MCF 10A (cell line): ENCODE measurements around the gene LRRC27. TPM values are rescaled to one million over a fixed set of nuclear protein-coding genes. Genes with fewer than 3 reads are reported as not detected.
"Not testable (repeated sequence)": the region's sequence is repeated elsewhere in the genome, so short reads cannot be mapped to it uniquely, and the experiment has no call there.

Experiments
- BruUV-seq: library from RNA; stranded (reverse); fragments of 400-500 nt; replicated peaks from 2 replicates; lab custom pipeline; 2021; lab: Mats Ljungman, UMichigan
- CTCF ChIA-PET: fragments of 300-600 bp; sonication (Branson Sonifier 250); formaldehyde crosslinking; extraction: SDS; loops from one replicate; lab custom pipeline; 2021; ENCODE audit warnings: antibody characterized with exemption, inconsistent platforms; lab: Yijun Ruan, JAX
- POLR2A ChIA-PET: fragments of 300-600, 350-650 bp; sonication (Branson Sonifier 250); formaldehyde crosslinking; extraction: SDS; loops from one replicate; lab custom pipeline; 2020; ENCODE audit warnings: antibody characterized with exemption, inconsistent platforms; lab: Yijun Ruan, JAX
- DNase-seq: peaks from one replicate; pipeline ENCODE4 v3.0.0-alpha.2; 2018; ENCODE audit not compliant: unreplicated experiment
- H3K27ac Mint-ChIP-seq: one replicate; pipeline ENCODE4 v1.8.0; 2022; ENCODE audit warnings: mild to moderate bottlenecking, low read depth, mixed read lengths; ENCODE audit not compliant: unreplicated experiment
- H3K27me3 Mint-ChIP-seq: one replicate; pipeline ENCODE4 v1.8.0; 2022; ENCODE audit warnings: mixed read lengths; ENCODE audit not compliant: insufficient read depth, unreplicated experiment
- H3K36me3 Mint-ChIP-seq: one replicate; pipeline ENCODE4 v1.8.0; 2022; ENCODE audit warnings: mild to moderate bottlenecking, moderate library complexity, mixed read lengths; ENCODE audit not compliant: insufficient read depth, unreplicated experiment
- H3K4me1 Mint-ChIP-seq: one replicate; pipeline ENCODE4 v1.8.0; 2022; ENCODE audit warnings: mixed read lengths; ENCODE audit not compliant: insufficient read depth, unreplicated experiment
- H3K4me3 Mint-ChIP-seq: one replicate; pipeline ENCODE4 v1.8.0; 2022; ENCODE audit warnings: mild to moderate bottlenecking, moderate library complexity, mixed read lengths; ENCODE audit not compliant: unreplicated experiment
- H3K9me3 Mint-ChIP-seq: one replicate; pipeline ENCODE4 v1.8.0; 2022; ENCODE audit warnings: mixed read lengths; ENCODE audit not compliant: unreplicated experiment
- intact Hi-C: fragments of 100-400 bp; cut with micrococcal nuclease; formaldehyde crosslinking; loops from 2 replicates; pipeline ENCODE4 v1.14.1; 2022
- total RNA-seq: library from RNA; stranded (reverse); gene quantifications from 2 replicates; pipeline ENCODE4 v1.2.3, GENCODE V29; 2022
- TF ChIP-seq, protein P1 (sequence below): fragments of 200-600 bp; IDR thresholded peaks from one replicate; pipeline ENCODE4 v1.8.0; 2022; ENCODE audit warnings: antibody characterized with exemption, mild to moderate bottlenecking; ENCODE audit not compliant: unreplicated experiment

LRRC27 gene
- total RNA-seq, 1 experiment from 2014 or later = 9.1 TPM

DNA sequence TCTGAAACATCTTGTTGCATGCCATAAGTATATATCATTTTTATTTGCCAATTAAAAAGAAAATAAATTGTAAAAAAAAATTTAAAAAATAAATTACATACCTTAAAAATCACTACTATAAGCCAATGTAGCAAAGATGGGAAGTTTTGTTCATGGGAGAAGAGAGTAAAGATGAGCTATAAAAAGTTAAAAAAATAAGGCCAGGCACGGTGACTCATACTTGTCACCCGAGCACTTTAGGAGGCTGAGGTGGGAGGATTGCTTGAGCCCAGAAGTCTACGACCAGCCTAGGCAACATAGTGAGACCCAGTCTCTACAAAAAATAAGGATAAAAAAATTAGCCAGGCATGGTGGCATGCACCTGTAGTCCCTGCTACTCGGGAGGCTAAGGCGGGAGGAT is 15.9 kb upstream of the LRRC27 start:
- H3K4me1 Mint-ChIP-seq = peaks cover 13% of the 10 kb centered on the region
- ChIA-PET POLR2A (no interaction called here), CTCF (no interaction called here)
- no peak for DNase-seq
- no peak overlapping the region for H3K27ac Mint-ChIP-seq
- BruUV-seq = no TSS peak
- no peak overlapping the region for H3K4me3 Mint-ChIP-seq
- H3K9me3 Mint-ChIP-seq = peaks cover 14% of the 10 kb centered on the region
- TF ChIP-seq, protein P1, sequence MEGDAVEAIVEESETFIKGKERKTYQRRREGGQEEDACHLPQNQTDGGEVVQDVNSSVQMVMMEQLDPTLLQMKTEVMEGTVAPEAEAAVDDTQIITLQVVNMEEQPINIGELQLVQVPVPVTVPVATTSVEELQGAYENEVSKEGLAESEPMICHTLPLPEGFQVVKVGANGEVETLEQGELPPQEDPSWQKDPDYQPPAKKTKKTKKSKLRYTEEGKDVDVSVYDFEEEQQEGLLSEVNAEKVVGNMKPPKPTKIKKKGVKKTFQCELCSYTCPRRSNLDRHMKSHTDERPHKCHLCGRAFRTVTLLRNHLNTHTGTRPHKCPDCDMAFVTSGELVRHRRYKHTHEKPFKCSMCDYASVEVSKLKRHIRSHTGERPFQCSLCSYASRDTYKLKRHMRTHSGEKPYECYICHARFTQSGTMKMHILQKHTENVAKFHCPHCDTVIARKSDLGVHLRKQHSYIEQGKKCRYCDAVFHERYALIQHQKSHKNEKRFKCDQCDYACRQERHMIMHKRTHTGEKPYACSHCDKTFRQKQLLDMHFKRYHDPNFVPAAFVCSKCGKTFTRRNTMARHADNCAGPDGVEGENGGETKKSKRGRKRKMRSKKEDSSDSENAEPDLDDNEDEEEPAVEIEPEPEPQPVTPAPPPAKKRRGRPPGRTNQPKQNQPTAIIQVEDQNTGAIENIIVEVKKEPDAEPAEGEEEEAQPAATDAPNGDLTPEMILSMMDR = no peak
- intact Hi-C loops = no loop called here
- H3K36me3 Mint-ChIP-seq = peaks cover 6% of the 10 kb centered on the region
- H3K27me3 Mint-ChIP-seq = no peaks in the 10 kb centered on the region

GRCh38 chr10:132317477-132317876 is 14.5 kb upstream of the LRRC27 start:
- intact Hi-C loops, POLR2A ChIA-PET: not testable (repeated sequence)

GRCh38 chr10:132319853-132320653 is 11.9 kb upstream of the LRRC27 start:
- peak; percentile 91 for DNase-seq
- intact Hi-C loops = no loop called here
- Mint-ChIP-seq H3K4me3 (peak overlapping the region; percentile 67), H3K27ac (peak overlapping the region; percentile 97), H3K27me3 (no peaks in the 10 kb centered on the region), H3K9me3 (no peaks in the 10 kb centered on the region), H3K36me3 (peaks cover 19% of the 10 kb centered on the region), H3K4me1 (peaks cover 42% of the 10 kb centered on the region)
- ChIA-PET POLR2A (interaction anchor here (0.6 to 3.8 kb wide), 6 partner anchors 10 to 988 kb away, joined by 3 to 31 read pairs (median 4); partner anchors contain the start of genes LRRC27 and STK32C), CTCF (interaction anchor here (0.6 to 0.7 kb wide), 2 partner anchors 62 to 407 kb away, joined by 3 read pairs; no protein-coding TSS in a partner anchor)
- TF ChIP-seq, protein P1 = no peak
- no TSS peak for BruUV-seq

More at GRCh38 chr10:132317477-132317876, 14.5 kb upstream of the LRRC27 start:
- H3K4me3 Mint-ChIP-seq, H3K36me3 Mint-ChIP-seq, H3K27ac Mint-ChIP-seq, DNase-seq, BruUV-seq, H3K27me3 Mint-ChIP-seq: not testable (repeated sequence)
- CTCF ChIA-PET = interaction anchor here (0.5 kb wide), 1 partner anchor 50 kb away, joined by 3 read pairs; no protein-coding TSS in a partner anchor
- peaks cover 20% of the 10 kb centered on the region for H3K4me1 Mint-ChIP-seq
- H3K9me3 Mint-ChIP-seq = peaks cover 14% of the 10 kb centered on the region

DNA sequence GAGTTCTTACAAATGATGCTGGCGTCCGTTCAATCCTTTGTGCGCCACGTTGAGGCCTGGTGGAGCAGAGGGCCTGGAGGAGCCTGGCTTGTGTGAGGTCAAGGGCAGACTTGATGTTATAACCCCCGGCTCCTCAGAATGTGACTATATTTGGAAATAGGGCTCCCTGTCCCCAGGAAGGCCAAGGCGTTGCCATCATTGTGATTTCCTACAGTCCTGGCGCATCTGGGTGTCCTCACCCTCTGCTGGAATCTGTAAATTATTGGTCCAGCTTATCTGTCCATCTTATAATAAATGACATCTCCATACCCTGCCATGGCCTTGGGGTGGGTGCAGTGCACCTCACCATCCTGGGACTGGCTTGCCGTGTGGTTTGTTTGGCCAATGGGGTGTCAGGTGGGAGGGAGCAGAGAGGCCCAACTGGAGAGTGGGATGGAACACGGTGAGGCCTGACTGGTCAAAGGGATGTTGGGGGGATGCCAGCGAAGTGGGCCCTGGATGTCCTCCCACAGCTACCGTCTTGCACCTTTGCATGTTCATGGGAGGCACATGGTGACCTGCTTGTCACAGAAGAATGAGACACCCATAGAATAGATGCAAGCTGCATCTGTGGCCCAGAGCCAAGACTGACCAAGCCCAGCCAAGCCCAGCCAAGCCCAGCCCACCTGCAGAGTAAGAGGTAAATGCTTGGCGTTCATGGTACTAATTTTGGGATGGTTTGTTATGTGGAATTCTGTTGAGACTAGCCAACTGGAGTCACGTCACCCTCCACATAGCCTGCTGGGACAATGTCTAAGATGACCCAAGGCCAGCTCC is 11.1 kb upstream of the LRRC27 start:
- Mint-ChIP-seq H3K9me3 (no peaks in the 10 kb centered on the region), H3K27me3 (no peaks in the 10 kb centered on the region), H3K4me1 (peaks cover 42% of the 10 kb centered on the region), H3K4me3 (no peak overlapping the region), H3K27ac (peak overlapping the region; percentile 97), H3K36me3 (peaks cover 22% of the 10 kb centered on the region)
- intact Hi-C loops = no loop called here
- DNase-seq = no peak
- POLR2A ChIA-PET = interaction anchor here (0.6 to 3.8 kb wide), 4 partner anchors 9 to 987 kb away, joined by 3 to 31 read pairs (median 4); no protein-coding TSS in a partner anchor
- TF ChIP-seq, protein P1 = no peak
- CTCF ChIA-PET = interaction anchor here (0.6 kb wide), 1 partner anchor 22 kb away, joined by 4 read pairs; no protein-coding TSS in a partner anchor
- no TSS peak for BruUV-seq
